WTC11 (cell line): ENCODE results near the gene C20orf96.

ENCODE experiments used
- AFF4 ChIP-seq: sonication (generic); formaldehyde crosslinking; IDR thresholded peaks from 2 replicates; pipeline ENCODE4 v1.8.1; 2023; ENCODE audit warnings: mild to moderate bottlenecking, missing genetic modification reagents, borderline replicate concordance
- CTCF ChIP-seq: fragments of 200-600 bp; IDR thresholded peaks from 2 replicates; pipeline ENCODE4 v1.8.0; 2022; ENCODE audit warnings: antibody characterized with exemption
- E2F1 ChIP-seq: sonication (generic); formaldehyde crosslinking; IDR thresholded peaks from 2 replicates; pipeline ENCODE4 v1.8.0; 2022; ENCODE audit warnings: mild to moderate bottlenecking, missing genetic modification reagents
- ESRRA ChIP-seq: sonication (generic); formaldehyde crosslinking; IDR thresholded peaks from 2 replicates; pipeline ENCODE4 v1.8.1; 2022; ENCODE audit warnings: mild to moderate bottlenecking, missing genetic modification reagents, borderline replicate concordance
- GABPB1 ChIP-seq: sonication (generic); formaldehyde crosslinking; IDR thresholded peaks from 2 replicates; pipeline ENCODE4 v1.8.1; 2023; ENCODE audit warnings: mild to moderate bottlenecking, missing genetic modification reagents
- HMGA2 ChIP-seq: fragments of 250-450 bp; sonication (Bioruptor Pico); IDR thresholded peaks from 2 replicates; pipeline ENCODE4 v1.4.0; 2021; ENCODE audit warnings: mild to moderate bottlenecking, moderate library complexity
- MAX ChIP-seq: sonication (generic); formaldehyde crosslinking; IDR thresholded peaks from 2 replicates; pipeline ENCODE4 v1.8.0; 2022; ENCODE audit warnings: mild to moderate bottlenecking, missing genetic modification reagents
- PRDM15 ChIP-seq: sonication (generic); formaldehyde crosslinking; IDR thresholded peaks from 2 replicates; pipeline ENCODE4 v1.8.0; 2022; ENCODE audit warnings: missing genetic modification reagents
- SP1 ChIP-seq: sonication (generic); formaldehyde crosslinking; conservative IDR thresholded peaks from 2 replicates; pipeline ENCODE4 v1.8.1; 2022; ENCODE audit warnings: missing genetic modification reagents
- USF1 ChIP-seq: sonication (generic); formaldehyde crosslinking; IDR thresholded peaks from 2 replicates; pipeline ENCODE4 v1.8.0; 2022; ENCODE audit warnings: mild to moderate bottlenecking, missing genetic modification reagents
- ZBTB21 ChIP-seq: sonication (generic); formaldehyde crosslinking; IDR thresholded peaks from 2 replicates; pipeline ENCODE4 v1.8.1; 2023; ENCODE audit warnings: mild to moderate bottlenecking, missing genetic modification reagents, borderline replicate concordance

GRCh38 chr20:226958-227357 lies 63.6 kb downstream of the C20orf96 start, which contains the start of gene DEFB129:
- no peak for TF ChIP-seq E2F1 (CRISPR knock-in tag)
- no peak for TF ChIP-seq CTCF
- no peak for TF ChIP-seq PRDM15
- TF ChIP-seq USF1 (CRISPR knock-in tag): no peak
- no peak for TF ChIP-seq GABPB1 (CRISPR knock-in tag)
- no peak for TF ChIP-seq MAX (CRISPR knock-in tag)
- TF ChIP-seq HMGA2 (CRISPR knock-in tag): no peak
- no peak for TF ChIP-seq ZBTB21
- TF ChIP-seq ESRRA (CRISPR knock-in tag): no peak
- TF ChIP-seq SP1 (CRISPR knock-in tag): no peak
- TF ChIP-seq AFF4 (CRISPR knock-in tag): no peak
